DND-41 (cell line): ENCODE data around the gene GBE1.

ENCODE experiments used
- CTCF ChIP-seq: IDR thresholded peaks from 2 replicates; pipeline ENCODE4 v1.5.1; 2012; ENCODE audit warnings: borderline replicate concordance, low read length, moderate library complexity, mild to moderate bottlenecking; ENCODE audit not compliant: poor library complexity, severe bottlenecking; ENCODE audit errors: extremely low read depth
- EZH2 ChIP-seq: IDR thresholded peaks from 3 replicates; pipeline ENCODE4 v1.6.1; 2012; ENCODE audit warnings: borderline replicate concordance, low read depth, mild to moderate bottlenecking, moderate library complexity, low read length, inconsistent platforms; ENCODE audit not compliant: severe bottlenecking

- no peak for TF ChIP-seq CTCF
- no peak for TF ChIP-seq EZH2
Measured at GRCh38 chr3:81684751-81685395, 76.6 kb downstream of the GBE1 start.
